Measurements from ENCODE around the gene DNAH1. TPM values are rescaled to one million over a fixed set of nuclear protein-coding genes. Genes with fewer than 3 reads are reported as not detected.

The DNAH1 gene
- total and polyA plus RNA-seq, 2 of the 4 experiments (the other 2 are of a cell fraction), result 2.0 to 4.0 TPM

GRCh38 chr3:52396011-52396906 is 80.1 kb downstream of the DNAH1 start:
- no peaks in the 10 kb centered on the region for H3K79me1 ChIP-seq (ENCODE audit: low read depth in 1 of 2, low read length in 2 of 2)
- H2AK9ac ChIP-seq (replicated peaks; ENCODE audit: low read depth, low read length, poor library complexity), result peak overlapping the region; percentile 37
- H3K4me2 ChIP-seq (ENCODE audit: low read depth, low read length), result no peak overlapping the region
- no peak overlapping the region for H3K14ac ChIP-seq (replicated peaks; ENCODE audit: low read depth, low read length)
- no peak for ATAC-seq (ENCODE audit: low read depth)
- H3K27me3 ChIP-seq (ENCODE audit: control insufficient read depth, insufficient read depth, low read length), result no peaks in the 10 kb centered on the region; the same call in 1 of the 2 replicates
- H3K4ac ChIP-seq (ENCODE audit: low read depth, low read length), result no peak overlapping the region
- no peak for DNase-seq
- H3K4me3 ChIP-seq (ENCODE audit: insufficient read depth, low read depth, low read length), result no peak overlapping the region
- H2AK5ac ChIP-seq (ENCODE audit: low read depth, low read length), result no peak overlapping the region
- dilution Hi-C loops (cut with HindIII; ENCODE audit: low sequenced_read_pairs, unreplicated experiment), result no loop called here
- no peak overlapping the region for H3K9ac ChIP-seq (ENCODE audit: low read depth, low read length)
- no peak overlapping the region for H4K8ac ChIP-seq (ENCODE audit: low read depth in 2 of 2, low read length in 2 of 2)
- H2BK20ac ChIP-seq (ENCODE audit: low read depth, low read length), result no peak overlapping the region
- no peak overlapping the region for H2BK120ac ChIP-seq (ENCODE audit: low read depth, low read length)
- no peak overlapping the region for H3K56ac ChIP-seq (ENCODE audit: extremely low read depth, insufficient read depth, low read length)
- WGBS, 2 experiments (ENCODE audit: extremely low coverage in 2 of 2, insufficient read length in 1 of 2), result 86% methylated on average over 11 of the region's 25 CpGs; no CpG with 5 or more reads in 1 of the 2 experiments
- H4K20me1 ChIP-seq (ENCODE audit: insufficient read depth, low read length), result no peaks in the 10 kb centered on the region; the same call in 1 of the 2 replicates
- H4K91ac ChIP-seq (ENCODE audit: insufficient read depth, low read depth, low read length), result no peak overlapping the region
- H3K18ac ChIP-seq (ENCODE audit: low read depth, low read length), result no peak overlapping the region
- H3K9me1 ChIP-seq (ENCODE audit: insufficient read depth, low read length), result 0 out of 2 replicates have a peak, but pooled peaks cover 6% of the 10 kb centered on the region
- H3K9me3 ChIP-seq (ENCODE audit: control insufficient read depth, insufficient read depth, low read length), result no peaks in the 10 kb centered on the region
- in situ Hi-C loops (cut with MboI; ENCODE audit: low sequenced_read_pairs), result no loop called here
- H2AFZ ChIP-seq (replicated peaks; ENCODE audit: low read length, poor library complexity), result no peak overlapping the region
- no peaks in the 10 kb centered on the region for H3K4me1 ChIP-seq (ENCODE audit: control insufficient read depth, insufficient read depth, low read length)
- no peak overlapping the region for H3K27ac ChIP-seq (ENCODE audit: insufficient read depth, low read length)
- peaks cover 9% of the 10 kb centered on the region; the same call in 1 of the 2 replicates for H3K36me3 ChIP-seq (ENCODE audit: control insufficient read depth, insufficient read depth, low read length)
- CTCF ChIA-PET, result interaction anchor here (0.6 kb wide), 1 partner anchor 16 kb away, joined by 3 read pairs; no protein-coding TSS in a partner anchor
- no peak overlapping the region for H2BK15ac ChIP-seq (ENCODE audit: low read depth, low read length)
- no TSS peak for BruUV-seq (replicated peaks)
- no peak overlapping the region for H3K23ac ChIP-seq (ENCODE audit: low read depth, low read length)
- H4K5ac ChIP-seq (ENCODE audit: low read depth, low read length), result no peak overlapping the region
- intact Hi-C loops (cut with micrococcal nuclease), result no loop called here
- H2BK5ac ChIP-seq (ENCODE audit: low read depth, low read length, poor library complexity, severe bottlenecking), result no peak overlapping the region
- POLR2A ChIA-PET (ENCODE audit: unreplicated experiment), result no interaction called here
- TF ChIP-seq BHLHE40 (IDR thresholded peaks at IDR 0.05; ENCODE audit: low read depth, low read length) (no peak), MAFK (IDR thresholded peaks at IDR 0.05; ENCODE audit: low read depth, low read length) (no peak), RCOR1 (IDR thresholded peaks at IDR 0.05; ENCODE audit: insufficient replicate concordance, low read length) (no peak), RAD21 (IDR thresholded peaks at IDR 0.05; ENCODE audit: low read length) (no peak), MAZ (IDR thresholded peaks at IDR 0.05; ENCODE audit: borderline replicate concordance, low read depth, low read length) (no peak), SMC3 (IDR thresholded peaks at IDR 0.05; ENCODE audit: low read depth, low read length) (no peak), POLR2A (IDR thresholded peaks at IDR 0.05; ENCODE audit: low read depth, low read length) (no peak), FOS (IDR thresholded peaks at IDR 0.05; ENCODE audit: low read depth, low read length) (no peak), NFE2L2 (IDR thresholded peaks at IDR 0.05; ENCODE audit: low read depth, low read length) (no peak), CHD1 (IDR thresholded peaks at IDR 0.05; ENCODE audit: low read depth, low read length) (no peak), CEBPB (IDR thresholded peaks at IDR 0.05; ENCODE audit: low read depth, low read length) (no peak), RFX5 (IDR thresholded peaks at IDR 0.05; ENCODE audit: low read depth, low read length) (no peak), MXI1 (IDR thresholded peaks at IDR 0.05; ENCODE audit: borderline replicate concordance, low read depth, low read length) (no peak)
- TF ChIP-seq, protein P1, sequence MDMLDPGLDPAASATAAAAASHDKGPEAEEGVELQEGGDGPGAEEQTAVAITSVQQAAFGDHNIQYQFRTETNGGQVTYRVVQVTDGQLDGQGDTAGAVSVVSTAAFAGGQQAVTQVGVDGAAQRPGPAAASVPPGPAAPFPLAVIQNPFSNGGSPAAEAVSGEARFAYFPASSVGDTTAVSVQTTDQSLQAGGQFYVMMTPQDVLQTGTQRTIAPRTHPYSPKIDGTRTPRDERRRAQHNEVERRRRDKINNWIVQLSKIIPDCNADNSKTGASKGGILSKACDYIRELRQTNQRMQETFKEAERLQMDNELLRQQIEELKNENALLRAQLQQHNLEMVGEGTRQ (IDR thresholded peaks at IDR 0.05; ENCODE audit: low read depth, low read length), result no peak
- TF ChIP-seq, protein P2, sequence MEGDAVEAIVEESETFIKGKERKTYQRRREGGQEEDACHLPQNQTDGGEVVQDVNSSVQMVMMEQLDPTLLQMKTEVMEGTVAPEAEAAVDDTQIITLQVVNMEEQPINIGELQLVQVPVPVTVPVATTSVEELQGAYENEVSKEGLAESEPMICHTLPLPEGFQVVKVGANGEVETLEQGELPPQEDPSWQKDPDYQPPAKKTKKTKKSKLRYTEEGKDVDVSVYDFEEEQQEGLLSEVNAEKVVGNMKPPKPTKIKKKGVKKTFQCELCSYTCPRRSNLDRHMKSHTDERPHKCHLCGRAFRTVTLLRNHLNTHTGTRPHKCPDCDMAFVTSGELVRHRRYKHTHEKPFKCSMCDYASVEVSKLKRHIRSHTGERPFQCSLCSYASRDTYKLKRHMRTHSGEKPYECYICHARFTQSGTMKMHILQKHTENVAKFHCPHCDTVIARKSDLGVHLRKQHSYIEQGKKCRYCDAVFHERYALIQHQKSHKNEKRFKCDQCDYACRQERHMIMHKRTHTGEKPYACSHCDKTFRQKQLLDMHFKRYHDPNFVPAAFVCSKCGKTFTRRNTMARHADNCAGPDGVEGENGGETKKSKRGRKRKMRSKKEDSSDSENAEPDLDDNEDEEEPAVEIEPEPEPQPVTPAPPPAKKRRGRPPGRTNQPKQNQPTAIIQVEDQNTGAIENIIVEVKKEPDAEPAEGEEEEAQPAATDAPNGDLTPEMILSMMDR (conservative IDR thresholded peaks at IDR 0.05; ENCODE audit: low read depth, low read length), result no peak
